Measurements from ENCODE around the gene MAGEA10.

DNA sequence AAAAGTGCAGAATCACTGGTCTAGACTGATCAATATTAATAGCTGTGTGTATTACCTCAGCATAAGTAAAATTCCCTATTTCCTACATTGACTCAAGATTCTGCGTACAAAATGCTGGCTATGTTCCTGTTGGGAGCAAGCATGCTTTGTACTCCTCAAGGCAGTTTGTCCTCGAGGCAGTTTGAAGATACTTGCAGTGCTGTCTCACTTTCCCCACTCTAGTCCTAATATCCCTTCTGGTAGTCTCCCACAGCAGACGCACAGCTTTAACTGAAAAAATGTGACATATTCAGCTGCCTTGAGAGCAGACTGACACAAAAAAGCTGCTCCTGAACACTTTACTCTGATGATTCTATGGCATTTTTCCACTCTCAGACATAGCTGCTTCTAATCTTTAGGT is 12.9 kb upstream of the MAGEA10 start:
- TF ChIP-seq POLR2A (IDR thresholded peaks at IDR 0.05) (no peak), EP300 (IDR thresholded peaks at IDR 0.05) (no peak)
- TF ChIP-seq, protein P1, sequence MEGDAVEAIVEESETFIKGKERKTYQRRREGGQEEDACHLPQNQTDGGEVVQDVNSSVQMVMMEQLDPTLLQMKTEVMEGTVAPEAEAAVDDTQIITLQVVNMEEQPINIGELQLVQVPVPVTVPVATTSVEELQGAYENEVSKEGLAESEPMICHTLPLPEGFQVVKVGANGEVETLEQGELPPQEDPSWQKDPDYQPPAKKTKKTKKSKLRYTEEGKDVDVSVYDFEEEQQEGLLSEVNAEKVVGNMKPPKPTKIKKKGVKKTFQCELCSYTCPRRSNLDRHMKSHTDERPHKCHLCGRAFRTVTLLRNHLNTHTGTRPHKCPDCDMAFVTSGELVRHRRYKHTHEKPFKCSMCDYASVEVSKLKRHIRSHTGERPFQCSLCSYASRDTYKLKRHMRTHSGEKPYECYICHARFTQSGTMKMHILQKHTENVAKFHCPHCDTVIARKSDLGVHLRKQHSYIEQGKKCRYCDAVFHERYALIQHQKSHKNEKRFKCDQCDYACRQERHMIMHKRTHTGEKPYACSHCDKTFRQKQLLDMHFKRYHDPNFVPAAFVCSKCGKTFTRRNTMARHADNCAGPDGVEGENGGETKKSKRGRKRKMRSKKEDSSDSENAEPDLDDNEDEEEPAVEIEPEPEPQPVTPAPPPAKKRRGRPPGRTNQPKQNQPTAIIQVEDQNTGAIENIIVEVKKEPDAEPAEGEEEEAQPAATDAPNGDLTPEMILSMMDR (IDR thresholded peaks at IDR 0.05), result no peak
